ENCODE measurements around the gene NEURL1.

DNA sequence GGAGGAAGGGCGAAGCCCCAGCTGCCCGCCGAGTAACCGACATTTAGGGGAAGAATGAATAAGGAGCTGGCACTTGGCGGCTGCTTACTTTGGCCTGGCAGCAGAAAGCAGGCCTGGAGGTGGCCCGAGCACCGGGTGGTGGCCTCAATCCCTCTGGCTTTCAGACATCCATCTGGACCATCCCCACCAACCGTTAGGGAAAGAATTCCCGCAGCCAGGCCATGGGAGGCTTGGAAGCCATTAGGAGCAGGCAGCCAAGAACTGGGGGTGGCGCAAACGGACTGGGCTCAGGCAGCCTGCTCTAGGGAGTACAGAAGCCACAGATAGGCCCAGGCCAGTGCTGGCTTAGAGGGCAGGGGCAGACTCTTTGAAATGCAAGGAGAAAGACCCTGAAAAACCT, 132.7 kb downstream of the NEURL1 start:
- TF ChIP-seq, protein P1, sequence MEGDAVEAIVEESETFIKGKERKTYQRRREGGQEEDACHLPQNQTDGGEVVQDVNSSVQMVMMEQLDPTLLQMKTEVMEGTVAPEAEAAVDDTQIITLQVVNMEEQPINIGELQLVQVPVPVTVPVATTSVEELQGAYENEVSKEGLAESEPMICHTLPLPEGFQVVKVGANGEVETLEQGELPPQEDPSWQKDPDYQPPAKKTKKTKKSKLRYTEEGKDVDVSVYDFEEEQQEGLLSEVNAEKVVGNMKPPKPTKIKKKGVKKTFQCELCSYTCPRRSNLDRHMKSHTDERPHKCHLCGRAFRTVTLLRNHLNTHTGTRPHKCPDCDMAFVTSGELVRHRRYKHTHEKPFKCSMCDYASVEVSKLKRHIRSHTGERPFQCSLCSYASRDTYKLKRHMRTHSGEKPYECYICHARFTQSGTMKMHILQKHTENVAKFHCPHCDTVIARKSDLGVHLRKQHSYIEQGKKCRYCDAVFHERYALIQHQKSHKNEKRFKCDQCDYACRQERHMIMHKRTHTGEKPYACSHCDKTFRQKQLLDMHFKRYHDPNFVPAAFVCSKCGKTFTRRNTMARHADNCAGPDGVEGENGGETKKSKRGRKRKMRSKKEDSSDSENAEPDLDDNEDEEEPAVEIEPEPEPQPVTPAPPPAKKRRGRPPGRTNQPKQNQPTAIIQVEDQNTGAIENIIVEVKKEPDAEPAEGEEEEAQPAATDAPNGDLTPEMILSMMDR (IDR thresholded peaks at IDR 0.05; ENCODE audit: extremely low read depth in 1 of 2, insufficient read depth in 1 of 2, low read depth in 1 of 2, low read length in 2 of 2) = no peak
- TF ChIP-seq, protein P2, sequence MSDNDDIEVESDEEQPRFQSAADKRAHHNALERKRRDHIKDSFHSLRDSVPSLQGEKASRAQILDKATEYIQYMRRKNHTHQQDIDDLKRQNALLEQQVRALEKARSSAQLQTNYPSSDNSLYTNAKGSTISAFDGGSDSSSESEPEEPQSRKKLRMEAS (IDR thresholded peaks at IDR 0.05; ENCODE audit: insufficient read depth, insufficient read length) = no peak
- no peak for TF ChIP-seq POLR2A (IDR thresholded peaks at IDR 0.05; ENCODE audit: low read depth, low read length)

Measured in endothelial cell of umbilical vein (primary cell).